ENCODE measurements around the gene SLC25A29. TPM values are rescaled to one million over a fixed set of nuclear protein-coding genes. Genes with fewer than 3 reads are reported as not detected.

The SLC25A29 gene
- polyA plus RNA-seq, 1 donor (not counting 4 experiments of a cell fraction or from before 2014, with no cell fraction given) = 16.3 TPM

DNA sequence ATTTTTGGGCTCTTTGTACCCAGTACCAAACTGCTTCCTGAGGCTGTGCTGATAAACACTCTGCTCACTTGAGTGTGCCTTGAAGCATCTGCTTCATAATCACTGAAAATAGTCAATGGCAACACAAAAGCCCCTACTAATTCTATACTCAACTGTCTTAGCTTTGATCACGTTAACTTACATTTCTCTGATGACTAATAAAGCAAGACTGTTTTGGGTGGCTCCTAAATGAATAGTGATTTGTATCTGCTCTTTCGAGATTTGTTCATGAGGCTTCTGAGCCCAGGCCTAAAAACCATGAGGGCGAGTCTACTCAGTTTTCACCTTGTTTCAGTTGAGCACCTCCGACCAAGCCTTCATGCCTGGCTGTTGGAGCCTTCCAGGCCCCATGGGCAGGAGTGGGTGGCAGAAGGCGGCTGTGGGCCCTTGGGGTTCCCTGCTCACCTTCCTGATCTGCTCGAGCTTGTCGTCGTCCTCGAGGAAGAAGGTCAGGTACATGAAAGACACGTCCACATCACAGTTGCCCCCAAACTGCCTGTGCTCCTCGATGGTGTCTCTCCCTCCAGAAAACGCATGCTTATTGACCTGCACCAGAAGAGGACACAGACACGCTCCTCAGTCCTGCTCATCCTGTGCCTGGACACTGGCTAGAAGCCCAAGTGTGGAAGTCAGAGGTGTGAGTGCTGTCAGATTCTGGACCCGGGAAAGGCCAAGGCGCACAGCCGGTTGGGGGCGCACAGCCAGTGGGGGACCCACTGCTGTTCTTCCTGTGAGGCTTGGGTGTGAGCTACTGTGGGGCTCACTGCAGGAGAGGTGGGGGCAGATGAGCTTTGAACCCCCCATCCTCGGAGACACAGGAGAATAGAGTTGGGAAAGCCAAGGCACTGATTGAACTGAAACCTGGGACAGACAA lies 30.6 kb upstream of the SLC25A29 start:
- H4K20me1 ChIP-seq (ENCODE audit: control insufficient read depth, extremely low read depth, insufficient read depth, low read length) = no peaks in the 10 kb centered on the region
- H3K9ac ChIP-seq (ENCODE audit: control insufficient read depth, extremely low read depth, insufficient read depth, low read length) = no peak overlapping the region
- no peaks in the 10 kb centered on the region for H3K9me3 ChIP-seq (ENCODE audit: control insufficient read depth, low read depth, low read length)
- peaks cover 4% of the 10 kb centered on the region for H3K4me1 ChIP-seq (ENCODE audit: control insufficient read depth, extremely low read depth, insufficient read depth, low read length)
- H2AFZ ChIP-seq (ENCODE audit: control insufficient read depth, low read length) = no peak overlapping the region
- H3K36me3 ChIP-seq (ENCODE audit: control insufficient read depth in 2 of 2, extremely low read depth in 1 of 2, insufficient read depth in 2 of 2, low read length in 2 of 2) = peaks cover 26 to 40% of the 10 kb centered on the region in 2 experiments
- no peak for DNase-seq (ENCODE audit: low read depth, low spot score)
- dilution Hi-C loops (cut with MboI; ENCODE audit: extremely low pct_ligation_motif_present, low sequenced_read_pairs) = no loop called here
- H3K79me2 ChIP-seq (ENCODE audit: control insufficient read depth, insufficient read depth, low read length) = no peaks in the 10 kb centered on the region
- no peak overlapping the region for H3K4me2 ChIP-seq (ENCODE audit: control insufficient read depth, extremely low read depth, insufficient read depth, low read depth, low read length)
- TF ChIP-seq, protein P1, sequence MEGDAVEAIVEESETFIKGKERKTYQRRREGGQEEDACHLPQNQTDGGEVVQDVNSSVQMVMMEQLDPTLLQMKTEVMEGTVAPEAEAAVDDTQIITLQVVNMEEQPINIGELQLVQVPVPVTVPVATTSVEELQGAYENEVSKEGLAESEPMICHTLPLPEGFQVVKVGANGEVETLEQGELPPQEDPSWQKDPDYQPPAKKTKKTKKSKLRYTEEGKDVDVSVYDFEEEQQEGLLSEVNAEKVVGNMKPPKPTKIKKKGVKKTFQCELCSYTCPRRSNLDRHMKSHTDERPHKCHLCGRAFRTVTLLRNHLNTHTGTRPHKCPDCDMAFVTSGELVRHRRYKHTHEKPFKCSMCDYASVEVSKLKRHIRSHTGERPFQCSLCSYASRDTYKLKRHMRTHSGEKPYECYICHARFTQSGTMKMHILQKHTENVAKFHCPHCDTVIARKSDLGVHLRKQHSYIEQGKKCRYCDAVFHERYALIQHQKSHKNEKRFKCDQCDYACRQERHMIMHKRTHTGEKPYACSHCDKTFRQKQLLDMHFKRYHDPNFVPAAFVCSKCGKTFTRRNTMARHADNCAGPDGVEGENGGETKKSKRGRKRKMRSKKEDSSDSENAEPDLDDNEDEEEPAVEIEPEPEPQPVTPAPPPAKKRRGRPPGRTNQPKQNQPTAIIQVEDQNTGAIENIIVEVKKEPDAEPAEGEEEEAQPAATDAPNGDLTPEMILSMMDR (optimal IDR thresholded peaks at IDR 0.05 in 1 of 3, IDR thresholded peaks at IDR 0.05 in 1 of 3, conservative IDR thresholded peaks at IDR 0.05 in 1 of 3; ENCODE audit: extremely low read depth in 1 of 3, insufficient read depth in 2 of 3, low read length in 3 of 3) = no peak
- no peak for TF ChIP-seq EZH2 (IDR thresholded peaks at IDR 0.05; ENCODE audit: low read length)
- no peaks in the 10 kb centered on the region for H3K9me1 ChIP-seq (ENCODE audit: control insufficient read depth, extremely low read depth, insufficient read depth, low read length)
- FAIRE-seq = no peak
- no peaks in the 10 kb centered on the region for H3K27me3 ChIP-seq (ENCODE audit: control insufficient read depth, extremely low read depth, insufficient read depth, low read length)
- no peak overlapping the region for H3K27ac ChIP-seq (ENCODE audit: control insufficient read depth, insufficient read depth, low read length)
- H3K4me3 ChIP-seq (ENCODE audit: control insufficient read depth in 2 of 3, extremely low read depth in 1 of 3, insufficient read depth in 2 of 3, low read depth in 1 of 3, low read length in 3 of 3) = no peak overlapping the region

DNA sequence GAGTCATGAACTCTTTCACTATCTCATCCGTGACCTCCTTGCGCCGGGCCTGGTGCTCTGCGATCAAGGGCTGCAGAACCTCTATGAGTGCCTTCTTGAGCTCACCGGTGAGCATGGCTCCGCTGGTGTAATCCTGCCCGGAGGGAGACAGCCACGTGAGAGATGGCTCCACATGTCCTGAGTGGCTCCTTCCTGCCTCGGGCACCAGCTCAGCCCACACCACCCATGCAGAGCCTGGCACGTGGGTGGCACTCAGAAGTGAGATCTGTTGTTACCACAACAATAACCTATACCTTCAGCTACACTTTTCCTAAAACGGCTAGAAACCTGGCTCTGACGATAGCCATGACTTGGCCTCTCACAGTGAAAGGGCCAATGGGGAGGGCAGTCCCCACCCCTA lies 28.7 kb upstream of the SLC25A29 start:
- H3K4me2 ChIP-seq (ENCODE audit: control insufficient read depth, extremely low read depth, insufficient read depth, low read depth, low read length) = no peak overlapping the region
- H3K79me2 ChIP-seq (ENCODE audit: control insufficient read depth, insufficient read depth, low read length) = no peaks in the 10 kb centered on the region
- H3K27ac ChIP-seq (ENCODE audit: control insufficient read depth, insufficient read depth, low read length) = no peak overlapping the region
- no peak overlapping the region for H3K4me3 ChIP-seq (ENCODE audit: control insufficient read depth in 2 of 3, extremely low read depth in 1 of 3, insufficient read depth in 2 of 3, low read depth in 1 of 3, low read length in 3 of 3)
- no peaks in the 10 kb centered on the region for H3K9me1 ChIP-seq (ENCODE audit: control insufficient read depth, extremely low read depth, insufficient read depth, low read length)
- FAIRE-seq (no peak), DNase-seq (ENCODE audit: low read depth, low spot score) (no peak)
- H3K9me3 ChIP-seq (ENCODE audit: control insufficient read depth, low read depth, low read length) = no peaks in the 10 kb centered on the region
- H3K27me3 ChIP-seq (ENCODE audit: control insufficient read depth, extremely low read depth, insufficient read depth, low read length) = no peaks in the 10 kb centered on the region
- H4K20me1 ChIP-seq (ENCODE audit: control insufficient read depth, extremely low read depth, insufficient read depth, low read length) = no peaks in the 10 kb centered on the region
- no peak for TF ChIP-seq EZH2 (IDR thresholded peaks at IDR 0.05; ENCODE audit: low read length)
- no peak overlapping the region for H3K9ac ChIP-seq (ENCODE audit: control insufficient read depth, extremely low read depth, insufficient read depth, low read length)
- H3K4me1 ChIP-seq (ENCODE audit: control insufficient read depth, extremely low read depth, insufficient read depth, low read length) = no peaks in the 10 kb centered on the region
- H2AFZ ChIP-seq (ENCODE audit: control insufficient read depth, low read length) = no peak overlapping the region
- H3K36me3 ChIP-seq (ENCODE audit: control insufficient read depth in 2 of 2, extremely low read depth in 1 of 2, insufficient read depth in 2 of 2, low read length in 2 of 2) = peaks cover 20 to 31% of the 10 kb centered on the region in 2 experiments
- dilution Hi-C loops (cut with MboI; ENCODE audit: extremely low pct_ligation_motif_present, low sequenced_read_pairs) = no loop called here
